ENCODE data around the gene EPHB1.

The EPHB1 gene

DNA sequence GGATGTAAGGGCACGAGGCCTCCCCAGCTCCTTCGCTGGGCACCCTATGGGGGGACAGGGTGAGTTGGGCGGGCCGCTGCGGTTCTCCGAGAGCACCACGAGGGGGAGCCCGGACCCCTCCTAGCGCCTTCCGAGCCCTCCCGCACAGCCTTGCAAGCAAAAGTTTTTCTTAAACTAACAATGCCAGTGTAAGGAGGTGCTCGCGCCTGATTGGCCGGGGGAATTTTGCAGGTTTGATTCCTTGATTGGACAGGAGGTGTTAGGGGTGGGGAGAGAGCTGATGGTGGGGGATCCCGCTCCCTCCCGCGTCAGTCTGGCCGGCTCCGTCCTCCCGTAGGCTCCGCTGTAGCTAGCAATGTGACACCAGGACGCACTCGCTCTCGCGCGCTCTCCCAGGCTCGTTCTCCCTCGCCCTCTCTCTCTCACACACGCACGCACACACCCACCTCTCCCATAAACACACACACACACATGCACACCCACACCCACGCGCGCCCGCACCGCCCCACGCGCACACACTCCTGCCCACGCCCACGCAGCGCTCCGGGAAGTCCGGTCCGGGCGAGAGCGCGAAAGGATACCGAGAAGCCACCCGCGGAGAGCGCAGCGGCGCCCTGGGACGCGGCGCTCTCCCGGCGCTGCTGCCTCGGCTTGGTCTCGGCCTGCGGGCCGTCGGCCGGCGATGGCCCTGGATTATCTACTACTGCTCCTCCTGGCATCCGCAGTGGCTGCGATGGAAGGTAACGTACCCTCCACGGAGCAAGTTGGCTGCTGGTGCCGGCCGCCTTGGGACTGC, at the start of gene EPHB1:
Gene EPHB1 (plus strand): TSS at position 311 of the 796 bp plus-strand sequence.
- peak; percentile 79 for DNase-seq

DNA sequence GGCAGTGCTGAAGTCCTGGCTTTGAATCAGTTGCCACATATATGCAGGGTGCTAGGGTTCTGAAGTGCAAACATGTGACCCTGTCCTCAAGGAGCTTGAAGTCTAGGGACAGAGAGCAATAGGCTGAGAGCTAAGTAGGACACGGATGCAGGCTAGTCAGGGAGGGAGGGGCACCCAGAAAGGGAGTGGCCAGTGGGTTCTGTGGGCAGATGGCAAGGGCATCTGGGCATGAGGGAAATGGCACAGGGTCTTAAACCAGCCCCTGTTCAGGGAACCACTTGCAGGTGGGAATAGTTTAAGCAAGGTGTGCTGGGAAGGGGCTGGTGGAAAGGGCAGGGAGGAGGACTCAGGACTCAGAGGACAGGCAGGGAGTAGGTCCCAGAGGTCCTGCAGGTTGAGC, 46.4 kb upstream of the EPHB1 start:
- no peak for DNase-seq

DNA sequence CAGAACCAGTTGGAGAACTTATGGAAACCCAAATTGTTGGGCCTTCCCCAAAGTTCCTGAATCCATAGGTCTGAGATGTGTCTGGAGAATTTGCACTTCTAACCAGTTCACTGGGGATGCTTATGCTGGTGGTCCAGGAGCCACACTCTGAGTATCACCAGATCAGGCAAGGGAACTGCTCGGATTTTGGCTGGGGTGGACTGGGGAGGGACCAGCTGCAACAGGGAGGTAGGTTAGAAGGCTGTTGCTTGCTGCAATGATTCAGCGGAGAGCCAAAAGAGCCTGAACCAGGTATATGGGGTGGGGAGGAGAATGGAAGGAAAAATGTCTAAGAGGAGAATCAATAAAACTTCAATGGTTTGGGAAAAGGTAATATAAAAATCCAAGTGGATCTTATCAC, 45.9 kb upstream of the EPHB1 start:
- no peak for DNase-seq

DNA sequence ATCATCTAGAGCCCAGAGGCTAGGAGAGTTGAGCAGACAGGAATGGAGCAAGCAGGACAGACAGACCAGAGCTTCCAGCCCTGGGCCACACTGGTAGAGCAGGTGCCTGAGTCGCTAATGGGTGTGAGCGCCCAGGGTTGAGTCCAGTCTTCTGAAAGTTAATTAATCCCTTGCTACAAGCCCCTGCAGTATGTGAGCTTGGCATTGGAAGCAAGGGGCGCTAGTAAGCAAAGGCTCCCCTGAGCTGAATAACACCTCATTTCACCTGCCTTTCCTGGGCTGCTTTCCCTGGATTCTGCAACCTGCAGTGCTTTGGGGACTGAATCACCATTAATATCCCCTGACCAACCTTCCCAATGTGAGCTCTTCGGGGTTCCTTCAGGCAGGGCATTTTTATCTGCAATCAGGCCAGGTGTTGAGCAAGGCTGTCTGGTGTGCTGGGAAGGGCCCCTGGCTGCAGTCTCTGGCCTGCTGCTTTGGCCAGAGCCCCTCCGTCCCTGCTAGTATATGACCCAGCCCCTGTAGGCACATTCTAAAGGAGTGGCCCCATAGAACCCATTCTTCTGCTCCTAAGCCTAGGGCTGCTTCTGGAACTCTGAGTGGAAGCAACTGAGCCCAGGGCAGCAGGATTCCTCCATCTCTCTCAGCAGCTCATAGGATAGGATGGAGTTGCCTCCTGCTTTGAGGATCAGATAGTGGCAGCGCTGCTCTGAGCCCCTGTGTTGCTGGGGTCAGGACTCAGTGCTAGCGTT, 45.1 kb upstream of the EPHB1 start:
- DNase-seq, result no peak

DNA sequence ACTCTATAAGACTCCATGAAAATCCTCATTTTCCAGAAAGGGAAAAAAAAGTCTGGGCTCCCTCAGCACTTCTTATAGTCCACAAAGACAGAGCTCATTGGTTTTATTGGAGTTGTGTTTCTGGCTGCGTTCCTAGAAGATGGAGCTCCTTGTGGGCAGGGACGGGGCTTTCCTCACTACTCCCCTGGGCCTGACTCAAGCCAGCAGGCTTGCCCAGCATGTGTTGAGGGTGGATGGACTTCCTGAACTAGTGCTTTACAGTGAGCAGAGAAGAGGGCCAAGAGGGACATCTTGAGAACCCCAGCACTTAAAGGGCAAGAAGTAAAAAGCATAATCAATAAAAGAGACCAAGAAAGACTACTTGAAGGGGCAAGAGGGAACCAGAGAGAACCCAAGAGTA, 43.2 kb upstream of the EPHB1 start:
- no peak for DNase-seq

DNA sequence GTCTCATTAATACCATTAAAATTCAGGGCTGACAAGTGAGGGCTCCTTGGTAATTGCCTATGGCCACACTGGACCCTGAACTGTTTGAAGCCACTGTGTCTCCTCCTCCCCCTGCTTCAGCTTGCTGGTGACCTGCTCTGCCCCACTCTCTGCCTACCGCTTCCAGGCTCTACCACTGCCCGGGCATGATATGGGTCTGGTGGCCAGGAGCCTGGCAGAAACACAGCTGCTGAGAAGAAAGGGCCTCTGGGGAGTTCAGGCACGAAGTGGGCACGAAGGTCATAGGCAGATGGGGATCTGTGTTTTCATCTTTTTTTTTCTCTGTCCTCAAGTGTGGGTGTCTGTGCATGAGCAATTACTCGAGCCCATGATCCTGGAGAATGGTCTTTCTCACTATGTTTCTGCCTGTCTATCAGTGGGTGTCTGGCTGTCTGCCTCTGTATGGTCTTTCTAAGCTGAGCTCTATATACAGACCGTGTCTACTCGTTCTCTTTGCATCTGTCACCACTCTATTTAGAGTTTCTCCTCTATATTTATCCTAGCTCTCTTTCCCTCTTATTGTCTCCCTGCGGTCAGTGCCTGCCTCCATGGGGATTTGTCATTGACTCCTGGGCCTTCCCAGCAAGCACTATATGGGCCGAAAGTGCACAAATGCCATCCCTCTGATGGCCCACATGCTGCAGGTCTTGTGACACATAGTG, 42.1 kb upstream of the EPHB1 start:
- DNase-seq, result no peak

DNA sequence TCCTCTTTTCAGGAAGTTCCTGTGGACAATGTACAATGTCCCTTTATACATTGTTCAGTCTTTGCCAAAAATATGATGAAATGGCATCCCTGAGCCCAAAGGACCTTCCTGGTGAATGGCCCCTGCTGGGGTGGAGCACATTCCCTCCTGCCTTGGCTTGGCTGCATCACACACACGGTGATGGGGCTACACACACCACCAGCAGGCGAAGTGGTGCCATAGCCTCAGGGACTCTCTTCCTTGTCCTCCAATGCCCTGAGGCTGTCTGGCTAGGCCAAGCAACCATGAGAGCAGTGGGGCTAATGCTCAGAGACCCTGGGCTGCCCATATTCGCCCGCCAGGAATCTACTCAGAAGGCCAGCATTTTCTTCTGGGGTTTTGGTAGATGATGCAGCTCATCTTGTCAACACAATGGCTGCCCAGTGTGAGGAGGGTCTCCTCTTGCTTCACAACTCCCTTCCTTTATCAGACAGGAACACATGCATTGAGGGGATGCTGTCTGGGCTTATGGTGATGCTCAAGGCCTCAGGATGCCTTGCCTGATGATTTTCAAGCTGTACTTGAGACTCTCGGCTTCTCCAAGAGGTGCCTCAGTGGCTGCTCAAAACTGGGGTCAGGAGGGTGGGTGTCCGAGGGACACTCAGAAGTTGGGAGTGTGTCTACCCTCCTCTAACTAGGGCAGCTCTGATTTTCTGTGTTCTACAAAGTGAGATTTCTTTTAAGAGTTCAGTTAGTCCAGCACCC, 40.9 kb upstream of the EPHB1 start:
- DNase-seq, result no peak

DNA sequence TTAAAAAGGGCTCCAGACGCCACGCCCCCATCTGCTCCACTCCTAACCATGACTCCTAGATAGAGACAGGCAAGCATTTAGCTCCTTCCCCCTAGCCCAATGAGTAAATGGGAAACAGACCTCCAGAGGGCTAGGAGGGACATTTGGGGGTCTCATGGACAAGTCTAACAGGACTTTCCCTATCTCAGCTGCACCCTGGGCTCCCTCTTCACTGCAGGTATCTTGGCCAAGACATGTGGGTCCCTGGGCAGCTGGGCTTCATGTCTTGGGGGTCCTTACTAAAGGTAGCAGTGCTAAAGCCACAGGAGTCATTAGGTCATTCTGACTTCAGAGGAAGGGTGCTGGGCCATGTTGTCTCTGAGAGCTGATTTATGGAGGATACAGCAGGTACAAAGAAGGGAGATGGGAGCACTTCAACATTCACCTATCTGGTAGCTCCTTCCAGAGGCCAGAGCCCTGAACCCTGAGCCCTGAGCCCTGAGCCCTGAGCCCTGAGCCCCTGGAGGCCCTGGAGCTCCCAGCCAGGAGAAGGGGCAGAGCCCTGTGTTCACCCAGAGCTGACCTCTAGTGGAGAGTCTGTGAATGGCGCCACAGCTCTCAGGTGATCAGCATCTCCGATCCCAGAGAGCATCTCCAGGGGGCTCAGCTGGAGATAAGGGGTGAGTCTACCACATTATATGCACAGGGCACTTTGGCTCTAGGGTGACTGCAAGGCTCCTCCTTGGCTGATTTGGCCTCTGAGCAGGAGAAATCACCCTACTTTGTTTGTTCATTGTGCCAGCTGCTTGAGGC, 40.1 kb upstream of the EPHB1 start:
- no peak for DNase-seq

DNA sequence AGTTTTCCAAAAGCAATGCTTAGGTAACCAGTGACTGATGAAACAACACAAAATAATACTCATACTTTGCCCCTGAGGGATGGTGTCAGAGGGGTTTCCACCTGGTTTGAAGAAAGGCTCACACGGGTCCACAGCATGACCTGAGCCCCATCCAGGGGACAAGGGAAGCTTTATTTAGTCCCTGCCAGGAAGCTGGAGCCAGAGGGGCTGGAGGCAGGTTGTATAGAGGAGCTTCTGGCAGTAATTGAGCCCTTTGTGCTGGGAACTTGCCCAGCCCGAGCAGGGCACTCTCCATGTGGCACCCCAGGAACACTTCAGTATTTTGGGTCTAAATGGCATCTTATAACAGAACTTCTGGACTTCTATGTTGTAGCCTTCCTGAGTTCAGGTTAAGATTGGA, 39.2 kb upstream of the EPHB1 start:
- DNase-seq, result no peak

DNA sequence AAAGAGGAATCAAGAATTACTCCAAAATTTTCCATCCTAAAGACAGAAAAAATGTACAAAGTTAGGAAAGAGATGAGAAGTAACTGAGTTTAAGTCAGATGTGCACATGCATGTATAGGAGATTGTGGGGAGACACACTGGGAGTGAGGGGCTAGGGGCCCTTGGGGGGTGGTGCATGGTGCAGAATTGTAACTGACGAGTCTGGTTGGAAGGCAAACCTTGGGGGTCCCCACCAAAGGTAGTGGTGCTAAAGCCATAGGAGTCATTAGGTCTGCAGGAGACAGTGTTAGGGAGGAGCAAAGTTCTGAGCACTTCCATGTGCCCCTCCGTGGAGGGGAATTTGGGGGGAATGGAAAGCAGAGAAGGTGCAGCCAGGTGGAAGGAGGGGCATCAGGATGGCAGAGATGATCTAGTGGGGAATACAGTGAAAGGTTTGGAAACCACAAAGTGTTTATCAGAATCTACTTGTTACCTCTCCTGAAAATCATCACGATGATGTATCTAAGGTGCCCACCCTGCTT, 37.5 kb upstream of the EPHB1 start:
- DNase-seq, result no peak

DNA sequence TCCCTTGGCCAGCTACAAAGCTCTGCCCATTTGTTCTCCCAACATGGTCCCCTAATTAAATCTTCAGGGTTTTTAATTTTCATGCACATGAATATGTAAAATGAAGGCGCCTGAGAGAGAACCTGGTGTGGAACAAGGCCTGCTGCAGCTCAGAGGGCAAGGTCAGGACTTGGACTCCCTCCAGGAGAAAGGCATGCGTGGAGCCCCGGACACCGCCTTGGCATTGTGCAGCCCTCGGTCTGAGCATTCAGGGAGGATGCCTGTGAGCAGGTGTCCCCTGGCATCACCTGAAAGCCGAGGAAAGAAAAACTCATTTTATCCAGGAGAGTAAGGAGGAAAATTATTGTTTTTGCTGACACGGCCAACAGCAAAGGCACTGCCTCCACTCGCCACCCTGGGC, 33.8 kb upstream of the EPHB1 start:
- DNase-seq, result no peak

DNA sequence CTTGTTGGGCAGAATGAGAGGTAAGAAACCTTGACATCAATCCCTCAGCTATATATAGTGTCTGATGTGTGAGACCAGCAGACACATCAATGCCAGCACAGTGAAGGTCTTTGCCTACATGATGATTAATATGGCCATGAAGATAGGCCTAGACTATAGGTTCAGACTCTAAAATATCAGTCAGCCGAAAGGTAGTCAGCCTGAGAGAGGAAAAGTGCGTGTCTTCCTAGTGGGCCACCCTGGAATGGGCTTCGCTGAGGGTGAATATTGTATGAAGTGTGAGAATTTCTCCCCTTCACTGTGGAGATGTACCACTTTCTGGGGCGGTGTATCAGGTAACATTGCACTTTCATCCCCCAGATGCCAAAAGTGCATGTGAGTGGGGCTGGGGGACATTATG, 33.0 kb upstream of the EPHB1 start:
- no peak for DNase-seq

DNA sequence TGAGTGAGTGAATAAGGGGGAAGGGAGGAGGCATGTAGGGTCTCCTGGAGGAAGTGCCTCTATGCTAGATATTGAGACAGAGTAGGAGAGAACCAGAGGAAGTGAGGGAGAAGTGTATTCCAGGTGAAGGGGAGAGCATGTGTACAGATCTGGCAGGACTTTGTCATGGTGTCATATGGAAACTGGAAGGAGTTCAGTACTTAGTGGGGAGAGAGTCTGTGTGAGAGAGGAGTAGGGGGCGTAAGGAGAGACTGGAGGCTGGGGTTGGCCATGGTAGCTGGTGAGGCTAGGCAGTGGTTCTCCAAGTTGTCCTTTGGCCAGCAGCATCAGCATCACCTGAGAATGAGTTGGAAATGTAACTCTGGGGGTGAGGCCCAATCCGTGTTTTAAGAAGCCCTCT, 29.6 kb upstream of the EPHB1 start:
- no peak for DNase-seq

DNA sequence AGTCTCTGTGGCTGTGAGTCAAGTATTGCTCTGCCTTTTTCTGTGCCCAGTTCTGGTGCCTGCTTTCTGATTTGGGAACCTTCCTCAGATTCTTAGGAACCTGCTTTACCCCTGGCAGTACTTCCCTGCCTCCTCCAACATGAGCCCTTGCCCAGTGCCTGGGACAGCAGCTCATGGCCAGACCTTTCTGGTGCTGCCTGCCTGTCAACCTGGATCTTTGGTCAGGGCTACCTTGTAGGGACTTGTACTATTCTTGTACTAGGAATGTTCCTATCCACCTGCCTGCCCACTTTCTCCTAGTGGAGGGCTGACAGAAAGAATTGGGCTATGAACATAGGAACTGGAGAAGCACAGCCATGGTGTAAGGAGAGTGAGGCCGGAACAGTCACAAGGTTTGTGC, 28.8 kb upstream of the EPHB1 start:
- no peak for DNase-seq

DNA sequence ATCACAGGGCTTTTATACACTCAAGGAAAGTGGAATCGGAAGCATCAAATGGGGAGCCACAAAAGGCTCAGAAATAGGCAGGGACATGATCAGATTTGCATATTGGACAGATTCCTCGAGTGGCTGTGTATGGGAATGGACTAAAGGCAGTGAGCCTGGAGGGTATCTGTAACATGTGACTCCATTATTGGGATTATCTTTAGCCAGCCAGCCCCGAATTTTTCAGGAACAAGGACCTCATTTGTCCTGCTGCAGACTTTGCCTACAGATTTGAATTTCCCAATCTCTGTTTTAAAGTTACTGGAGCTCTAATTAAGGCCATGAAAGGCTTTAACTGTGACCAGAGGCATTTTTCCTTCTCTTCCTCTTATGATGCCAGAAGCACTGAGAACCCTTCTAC, 26.9 kb upstream of the EPHB1 start:
- no peak for DNase-seq

DNA sequence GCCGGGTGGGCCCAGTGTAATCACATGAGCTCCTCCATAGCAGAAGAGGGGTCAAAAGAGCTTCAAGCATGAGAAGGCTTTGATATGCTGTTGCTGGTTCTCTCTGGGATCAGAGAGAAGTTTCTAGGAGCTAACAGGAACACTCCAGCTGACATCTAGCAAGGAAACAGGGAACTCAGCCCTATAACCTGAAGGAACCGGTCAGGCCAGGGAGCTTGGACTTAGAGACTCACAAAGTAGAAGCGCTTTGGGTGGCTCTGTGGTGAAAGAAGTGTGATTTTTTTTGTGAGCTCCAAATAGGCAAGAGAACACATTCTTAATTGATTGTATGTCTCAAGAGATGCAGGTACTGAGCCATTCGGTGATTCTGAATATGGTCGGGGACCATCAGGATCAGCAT, 26.2 kb upstream of the EPHB1 start:
- DNase-seq, result no peak

DNA sequence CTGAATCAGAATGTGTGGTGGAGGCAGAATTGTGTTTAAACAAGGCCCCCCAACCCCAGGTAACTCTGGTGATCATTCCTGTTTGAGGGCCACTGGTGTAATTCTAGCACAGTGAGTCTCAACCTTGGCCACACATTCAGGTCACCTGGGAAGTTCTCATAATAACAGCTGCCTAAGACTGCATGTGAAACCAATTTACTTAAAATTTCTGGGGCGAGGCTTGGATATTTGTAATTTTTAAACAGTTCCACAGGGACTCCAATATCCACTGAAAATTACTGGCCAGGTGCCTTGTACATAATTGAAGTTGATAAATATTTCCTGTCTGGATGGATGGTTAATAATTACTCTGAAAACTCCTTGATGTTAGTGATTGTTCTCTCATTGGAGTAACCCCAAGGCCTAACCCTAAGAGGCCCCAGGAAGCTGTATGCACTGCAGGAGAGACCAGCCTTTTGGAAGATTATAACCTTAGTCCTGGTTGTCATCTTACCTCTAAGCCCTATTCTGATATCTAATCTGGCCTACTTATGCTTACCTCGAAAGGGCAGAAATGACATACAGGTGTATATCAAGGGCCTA, 25.7 kb upstream of the EPHB1 start:
- DNase-seq, result no peak

DNA sequence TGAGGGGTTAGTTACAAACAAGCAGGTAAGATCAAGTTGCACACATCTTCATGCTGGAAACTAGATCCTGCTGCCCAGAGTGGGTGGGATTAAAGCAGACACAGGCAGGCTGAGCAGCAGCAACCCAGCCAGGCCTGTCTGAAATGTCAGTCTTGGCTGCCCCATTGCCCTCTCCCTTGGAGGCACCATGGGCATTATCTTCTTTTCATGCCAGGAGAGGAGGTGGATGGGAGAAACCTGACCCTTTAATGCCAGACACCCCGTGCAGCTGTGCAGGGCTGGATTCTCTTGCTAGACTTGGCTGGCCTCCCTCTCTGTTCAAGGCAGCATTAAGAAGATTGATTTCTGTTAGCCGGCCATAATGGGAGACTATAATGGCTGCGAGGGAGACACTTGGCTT, 23.0 kb upstream of the EPHB1 start:
- DNase-seq, result no peak

DNA sequence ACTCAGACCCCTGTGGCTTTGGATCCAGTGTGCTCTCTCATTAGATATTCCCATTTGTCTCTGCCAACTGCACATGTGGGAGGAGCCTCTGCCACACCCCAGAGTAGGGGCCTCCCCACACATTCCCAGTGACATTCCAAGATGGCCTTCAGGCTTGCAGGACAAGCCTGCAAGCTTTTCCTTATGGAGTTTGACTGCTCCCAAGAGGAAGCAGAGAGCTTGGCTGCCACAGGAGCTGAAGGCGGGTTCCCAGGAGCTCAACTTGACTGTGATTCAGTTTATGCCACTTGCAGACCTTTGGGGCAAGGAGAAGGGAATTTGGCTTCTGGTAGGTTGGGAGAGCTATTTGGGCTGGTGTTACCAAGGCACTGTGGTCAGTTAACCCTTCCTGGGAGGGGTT, 22.5 kb upstream of the EPHB1 start:
- no peak for DNase-seq

DNA sequence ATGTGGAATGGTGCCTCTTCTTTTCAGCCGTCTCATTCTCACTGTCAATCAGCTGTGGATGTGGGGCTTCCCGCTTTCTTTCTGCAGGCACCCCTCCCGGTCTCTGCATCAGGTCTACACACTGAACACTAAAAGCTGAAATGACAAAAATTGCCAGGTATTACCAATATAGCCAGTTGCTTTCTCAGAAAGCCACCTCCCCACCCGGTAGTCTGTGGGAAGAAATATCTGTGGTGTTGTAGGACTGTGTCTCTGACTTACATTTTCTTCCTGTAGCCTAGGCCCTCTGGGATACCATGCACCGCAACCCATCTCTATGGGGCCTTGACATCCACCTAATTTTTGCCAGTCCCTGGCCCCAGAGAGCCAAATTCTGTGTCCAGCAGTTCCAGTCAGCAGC, 19.2 kb upstream of the EPHB1 start:
- no peak for DNase-seq

DNA sequence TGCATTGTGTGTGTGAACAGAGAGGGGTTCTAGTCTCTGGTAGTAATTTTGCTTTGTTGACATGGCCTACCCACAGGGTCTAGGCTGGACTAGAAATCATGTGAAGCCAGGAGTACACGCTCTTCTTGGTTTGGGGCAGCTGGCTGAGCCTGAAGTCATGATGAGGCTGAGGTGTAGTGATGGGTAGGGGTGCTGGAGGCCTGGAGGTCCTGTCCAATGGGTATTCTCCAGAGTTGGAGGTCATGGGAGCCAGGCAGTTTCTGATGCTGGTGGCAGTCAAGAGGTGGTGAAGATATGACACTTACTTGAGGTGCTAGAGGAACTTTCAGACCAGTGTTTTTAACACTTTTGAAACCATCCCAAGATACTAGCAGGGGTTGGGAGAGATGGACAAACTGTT, 18.5 kb upstream of the EPHB1 start:
- DNase-seq, result no peak

DNA sequence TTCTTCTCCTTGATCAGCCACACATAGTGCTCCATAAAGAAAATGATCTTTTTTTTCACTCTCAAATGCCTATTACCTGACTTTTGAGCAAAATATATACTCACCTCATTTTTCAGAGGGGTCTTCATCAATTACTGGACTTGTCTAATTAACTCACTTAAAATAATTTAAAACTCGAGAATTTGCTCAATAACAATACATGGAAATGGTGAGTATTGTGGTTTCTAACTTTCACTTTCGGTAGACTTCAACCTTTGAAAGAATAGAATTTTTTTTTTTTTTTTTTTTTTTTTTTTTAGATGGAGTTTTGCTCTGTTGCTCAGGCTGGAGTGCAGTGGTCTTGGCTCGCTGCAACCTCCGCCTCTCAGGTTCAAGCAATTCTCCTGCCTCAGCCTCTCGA, 17.7 kb upstream of the EPHB1 start:
- no peak for DNase-seq

All from NCI-H510A (cell line).